Measurements from ENCODE around the gene MMP14. TPM values are rescaled to one million over a fixed set of nuclear protein-coding genes. Genes with fewer than 3 reads are reported as not detected.

The MMP14 gene
- 0.55 to 0.92 TPM (median 0.87 TPM) in 5 replicates for total RNA-seq (2022; extraction: Qiagen RNA extraction; ENCODE audit: low read depth)

GRCh38 chr14:22836301-22837113 lies at the start of gene MMP14:
TSS of gene MMP14 (plus strand) at chr14:22836585. CDS start at chr14:22836818, 233 bp downstream.

GRCh38 chr14:22814941-22815713 lies 21.3 kb upstream of the MMP14 start, which contains the start of gene SLC7A7:
TSS of gene SLC7A7 (minus strand) at chr14:22815435. CDS start at chr14:22813398, 2,037 bp downstream.

GRCh38 chr14:22829661-22830442 lies 6.5 kb upstream of the MMP14 start, which contains the start of gene MRPL52:
TSS of gene MRPL52 (plus strand) at chr14:22829887. CDS start at chr14:22829913, 26 bp downstream.

GRCh38 chr14:22871224-22872032 lies 35.0 kb downstream of the MMP14 start, which contains the start of gene LRP10:
TSS of gene LRP10 (plus strand) at chr14:22871740. CDS start at chr14:22872304, 564 bp downstream.

GRCh38 chr14:22883173-22883976 lies 47.0 kb downstream of the MMP14 start, which contains the start of gene REM2:
TSS of gene REM2 (plus strand) at chr14:22883222. CDS start at chr14:22883288, 66 bp downstream.

Other genes with a start within 250 kb of the MMP14 start
- 322 to 363 TPM (median 351 TPM) in 5 replicates for gene DAD1, start 247.4 kb upstream of the MMP14 start, total RNA-seq (2022; extraction: Qiagen RNA extraction; ENCODE audit: low read depth)
- gene ABHD4, start 238.3 kb upstream of the MMP14 start, total RNA-seq (2022; extraction: Qiagen RNA extraction; ENCODE audit: low read depth) = 48.1 to 56.1 TPM (median 52.9 TPM) in 5 replicates
- gene OR6J1, start 192.2 kb upstream of the MMP14 start, total RNA-seq (2022; extraction: Qiagen RNA extraction; ENCODE audit: low read depth) = not detected in 5 replicates
- 137 to 162 TPM (median 156 TPM) in 5 replicates for gene OXA1L, start 69.9 kb upstream of the MMP14 start, total RNA-seq (2022; extraction: Qiagen RNA extraction; ENCODE audit: low read depth)
- 16.5 to 21.7 TPM (median 19.0 TPM) in 5 replicates for gene SLC7A7, start 21.1 kb upstream of the MMP14 start, total RNA-seq (2022; extraction: Qiagen RNA extraction; ENCODE audit: low read depth)
- 143 to 223 TPM (median 180 TPM) in 5 replicates for gene MRPL52, start 6.7 kb upstream of the MMP14 start, total RNA-seq (2022; extraction: Qiagen RNA extraction; ENCODE audit: low read depth)
- gene LRP10, start 35.2 kb downstream of the MMP14 start, total RNA-seq (2022; extraction: Qiagen RNA extraction; ENCODE audit: low read depth) = 47.8 to 93.1 TPM (median 76.8 TPM) in 5 replicates
- gene REM2, start 46.6 kb downstream of the MMP14 start, total RNA-seq (2022; extraction: Qiagen RNA extraction; ENCODE audit: low read depth) = 0.26 to 0.67 TPM (median 0.33 TPM) in 5 replicates
- gene RBM23, start 82.6 kb downstream of the MMP14 start, total RNA-seq (2022; extraction: Qiagen RNA extraction; ENCODE audit: low read depth) = 48.9 to 66.4 TPM (median 62.5 TPM) in 5 replicates
- 98.4 to 196 TPM (median 116 TPM) in 5 replicates for gene PRMT5, start 92.8 kb downstream of the MMP14 start, total RNA-seq (2022; extraction: Qiagen RNA extraction; ENCODE audit: low read depth)
- gene HAUS4, start 120.5 kb downstream of the MMP14 start, total RNA-seq (2022; extraction: Qiagen RNA extraction; ENCODE audit: low read depth) = 32.7 to 38.7 TPM (median 37.1 TPM) in 5 replicates
- 33.6 to 42.2 TPM (median 39.4 TPM) in 5 replicates for gene AJUBA, start 146.0 kb downstream of the MMP14 start, total RNA-seq (2022; extraction: Qiagen RNA extraction; ENCODE audit: low read depth)
- 2.7 to 4.4 TPM (median 3.3 TPM) in 5 replicates for gene C14orf93, start 173.6 kb downstream of the MMP14 start, total RNA-seq (2022; extraction: Qiagen RNA extraction; ENCODE audit: low read depth)
- gene PSMB5, start 198.3 kb downstream of the MMP14 start, total RNA-seq (2022; extraction: Qiagen RNA extraction; ENCODE audit: low read depth) = 269 to 342 TPM (median 304 TPM) in 5 replicates
- gene PSMB11, start 205.6 kb downstream of the MMP14 start, total RNA-seq (2022; extraction: Qiagen RNA extraction; ENCODE audit: low read depth) = not detected in 5 replicates
- 2.0 to 5.3 TPM (median 5.0 TPM) in 5 replicates for gene CDH24, start 220.9 kb downstream of the MMP14 start, total RNA-seq (2022; extraction: Qiagen RNA extraction; ENCODE audit: low read depth)